Trophoblast cell (in vitro differentiated cells and primary cell): ENCODE measurements around the gene MPZL1.

Experiments used
- DNase-seq, 2 donors: peaks; one replicate each; pipeline ENCODE4 v3.0.0-alpha.2; 2016
- H2AFZ ChIP-seq: 2 replicates; pipeline ENCODE4 v1.6.1; 2013; ENCODE audit warnings: low read length, moderate library complexity, mild to moderate bottlenecking; ENCODE audit not compliant: insufficient read depth, poor library complexity
- H2AK5ac ChIP-seq: 2 replicates; pipeline ENCODE4 v1.6.1; 2013; ENCODE audit warnings: mild to moderate bottlenecking, low read length
- H2BK120ac ChIP-seq: 2 replicates; pipeline ENCODE4 v1.6.1; 2013; ENCODE audit warnings: low read length, mild to moderate bottlenecking, moderate library complexity; ENCODE audit not compliant: insufficient read depth, poor library complexity
- H2BK12ac ChIP-seq: 2 replicates; pipeline ENCODE4 v1.6.1; 2013; ENCODE audit warnings: mild to moderate bottlenecking, low read length, moderate library complexity
- H2BK5ac ChIP-seq: 2 replicates; pipeline ENCODE4 v1.6.1; 2013; ENCODE audit warnings: low read length, low read depth, moderate library complexity, mild to moderate bottlenecking; ENCODE audit not compliant: poor library complexity
- H3K14ac ChIP-seq: 2 replicates; pipeline ENCODE4 v1.6.1; 2013; ENCODE audit warnings: mild to moderate bottlenecking, low read length
- H3K18ac ChIP-seq: 2 replicates; pipeline ENCODE4 v1.6.1; 2013; ENCODE audit warnings: mild to moderate bottlenecking, low read length
- H3K23ac ChIP-seq: 2 replicates; pipeline ENCODE4 v1.6.1; 2013; ENCODE audit warnings: low read length
- H3K27ac ChIP-seq: 2 replicates; pipeline ENCODE4 v1.5.1; 2013; ENCODE audit warnings: low read depth, mild to moderate bottlenecking, inconsistent platforms, low read length, moderate library complexity
- H3K27me3 ChIP-seq: 2 replicates; pipeline ENCODE4 v1.6.1; 2013; ENCODE audit warnings: inconsistent platforms, mild to moderate bottlenecking, low read length, moderate library complexity; ENCODE audit not compliant: insufficient read depth
- H3K36me3 ChIP-seq, 2 experiments: 1 replicate in 1 of 2; 2 replicates in 1 of 2; pipeline ENCODE4 v1.6.1; 2013; ENCODE audit warnings: low read length in 2 of 2, mild to moderate bottlenecking in 2 of 2, moderate library complexity in 1 of 2; ENCODE audit not compliant: insufficient read depth in 2 of 2, control insufficient read depth in 1 of 2
- H3K4ac ChIP-seq: 2 replicates; pipeline ENCODE4 v1.6.1; 2013; ENCODE audit warnings: low read depth, mild to moderate bottlenecking, low read length, moderate library complexity
- H3K4me1 ChIP-seq, 2 experiments: 1 replicate in 1 of 2; 2 replicates in 1 of 2; pipeline ENCODE4 v1.6.1; 2013; ENCODE audit warnings: low read length in 2 of 2, mild to moderate bottlenecking in 2 of 2, moderate library complexity in 1 of 2; ENCODE audit not compliant: insufficient read depth in 2 of 2, control insufficient read depth in 1 of 2
- H3K4me2 ChIP-seq: 2 replicates; pipeline ENCODE4 v1.6.1; 2013; ENCODE audit warnings: inconsistent platforms, mild to moderate bottlenecking, low read length, moderate library complexity
- H3K4me3 ChIP-seq: 2 replicates; pipeline ENCODE4 v1.5.1; 2013; ENCODE audit warnings: mild to moderate bottlenecking, low read depth, low read length, inconsistent platforms
- H3K79me1 ChIP-seq: one replicate; pipeline ENCODE4 v1.6.1; 2013; ENCODE audit warnings: low read length
- H3K79me2 ChIP-seq: 2 replicates; pipeline ENCODE4 v1.6.1; 2013; ENCODE audit warnings: low read length, mild to moderate bottlenecking; ENCODE audit not compliant: control insufficient read depth, insufficient read depth, poor library complexity
- H3K9ac ChIP-seq: 2 replicates; pipeline ENCODE4 v1.6.1; 2013; ENCODE audit warnings: mild to moderate bottlenecking, low read length
- H3K9me3 ChIP-seq: 2 replicates; pipeline ENCODE4 v1.6.1; 2013; ENCODE audit warnings: low read depth, mild to moderate bottlenecking, control low read depth, inconsistent platforms, low read length; ENCODE audit not compliant: insufficient read depth
- H4K12ac ChIP-seq: 2 replicates; pipeline ENCODE4 v1.6.1; 2013; ENCODE audit warnings: low read depth, mild to moderate bottlenecking, low read length, moderate library complexity
- H4K8ac ChIP-seq: 2 replicates; pipeline ENCODE4 v1.6.1; 2013; ENCODE audit warnings: low read depth, mild to moderate bottlenecking, low read length, moderate library complexity
- H4K91ac ChIP-seq: one replicate; pipeline ENCODE4 v1.6.1; 2013; ENCODE audit warnings: low read depth, mild to moderate bottlenecking, low read length, moderate library complexity
- WGBS: extraction: QIAGEN DNeasy Blood & Tissue Kit; methylation state at CpG from one replicate; pipeline ENCODE4 v1.1.7; 2013; ENCODE audit warnings: missing lambda C conversion rate; ENCODE audit not compliant: insufficient read length, insufficient coverage; ENCODE audit errors: extremely low coverage; 5-methylcytosine and 5-hydroxymethylcytosine counted together

MPZL1 gene

DNA sequence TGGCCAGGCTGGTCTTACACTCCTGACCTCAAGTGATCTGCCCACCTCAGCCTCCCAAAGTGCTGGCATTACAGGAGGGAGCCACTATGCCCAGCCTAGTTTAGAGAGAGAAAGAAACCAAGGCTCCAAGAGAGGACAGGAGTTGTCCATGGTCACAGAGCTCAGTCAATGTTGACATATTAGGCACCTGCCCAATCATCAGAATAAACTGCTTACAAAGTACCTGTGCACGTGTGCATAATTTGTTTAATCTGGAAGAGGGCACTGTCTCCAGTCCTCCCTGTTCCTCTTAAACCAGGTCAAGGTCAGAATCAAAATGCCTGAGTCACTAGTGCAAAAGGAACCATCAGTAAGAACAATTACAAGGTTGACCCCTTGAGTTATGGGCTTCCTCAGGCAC, 20.3 kb upstream of the MPZL1 start:
- no peaks in the 10 kb centered on the region for H3K36me3 ChIP-seq
- no peak overlapping the region for H2BK120ac ChIP-seq
- no peaks in the 10 kb centered on the region for H3K27me3 ChIP-seq
- peaks cover 0 to 6% of the 10 kb centered on the region in 2 experiments for H3K4me1 ChIP-seq
- no peak overlapping the region for H3K9ac ChIP-seq
- H3K14ac ChIP-seq, result no peak overlapping the region
- H4K91ac ChIP-seq, result no peak overlapping the region
- H3K18ac ChIP-seq, result no peak overlapping the region
- no peak overlapping the region for H3K23ac ChIP-seq
- H2AK5ac ChIP-seq, result no peak overlapping the region
- peaks cover 2% of the 10 kb centered on the region for H3K79me1 ChIP-seq
- H3K27ac ChIP-seq, result no peak overlapping the region
- H4K12ac ChIP-seq, result no peak overlapping the region
- no peak overlapping the region for H2BK12ac ChIP-seq
- WGBS, result no CpG with 5 or more reads among the region's 1 CpG
- DNase-seq, result no peak
- H3K4me3 ChIP-seq, result no peak overlapping the region
- no peak overlapping the region for H3K4me2 ChIP-seq
- no peak overlapping the region for H2BK5ac ChIP-seq
- H3K9me3 ChIP-seq, result no peaks in the 10 kb centered on the region
- no peak overlapping the region for H4K8ac ChIP-seq
- H2AFZ ChIP-seq, result no peak overlapping the region
- H3K4ac ChIP-seq, result no peak overlapping the region
- H3K79me2 ChIP-seq, result no peaks in the 10 kb centered on the region

DNA sequence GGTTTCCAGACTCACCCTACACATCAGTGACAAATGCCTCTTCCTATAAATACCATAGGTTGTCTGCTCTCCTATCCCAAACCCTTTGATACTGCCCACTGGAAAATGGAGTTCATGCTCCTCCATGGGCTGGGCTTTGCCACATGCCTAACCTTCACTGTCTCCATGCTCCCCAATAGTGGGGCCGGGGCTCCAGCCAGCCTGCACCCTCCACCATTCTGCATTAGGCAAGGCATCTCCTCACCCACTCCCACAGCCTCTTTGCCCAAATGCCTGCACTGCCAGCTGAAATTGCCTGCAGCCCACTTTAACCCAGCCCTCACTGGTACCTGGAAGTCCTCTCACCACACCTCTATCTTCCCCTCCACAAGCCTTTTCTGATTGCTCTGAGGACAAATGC, 18.2 kb upstream of the MPZL1 start:
- Histone ChIP-seq H4K8ac (no peak overlapping the region), H3K18ac (no peak overlapping the region), H4K91ac (no peak overlapping the region), H3K4me1 (peaks cover 0 to 6% of the 10 kb centered on the region in 2 experiments), H3K27ac (no peak overlapping the region), H3K23ac (no peak overlapping the region), H3K4me3 (no peak overlapping the region), H2BK12ac (no peak overlapping the region), H3K14ac (no peak overlapping the region), H3K9ac (no peak overlapping the region), H2AK5ac (no peak overlapping the region), H3K4me2 (no peak overlapping the region), H3K36me3 (no peaks in the 10 kb centered on the region), H3K79me1 (no peaks in the 10 kb centered on the region), H4K12ac (no peak overlapping the region), H3K9me3 (no peaks in the 10 kb centered on the region), H2BK5ac (no peak overlapping the region), H3K27me3 (no peaks in the 10 kb centered on the region), H3K4ac (no peak overlapping the region), H3K79me2 (no peaks in the 10 kb centered on the region), H2AFZ (no peak overlapping the region), H2BK120ac (no peak overlapping the region)
- no CpG with 5 or more reads among the region's 1 CpG for WGBS
- DNase-seq, result no peak

DNA sequence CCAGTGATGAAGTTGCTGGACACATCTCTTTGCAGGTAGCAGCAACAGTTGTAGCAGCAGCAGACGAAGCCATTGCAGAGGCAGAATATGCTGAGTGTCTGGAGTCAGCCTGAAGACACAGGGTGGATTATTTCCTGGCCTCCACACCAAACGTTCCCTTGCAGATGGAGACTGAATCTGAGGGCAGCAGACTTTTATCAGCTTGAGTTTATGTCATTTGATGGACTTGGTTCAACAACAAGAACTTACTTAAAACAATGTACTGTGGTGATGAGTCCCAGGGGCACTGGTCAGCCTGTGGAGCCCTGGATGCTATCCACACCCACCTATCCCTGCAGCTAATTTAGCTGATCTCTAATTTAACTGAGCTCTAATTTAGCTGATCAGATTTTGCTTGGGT, 17.1 kb upstream of the MPZL1 start:
- Histone ChIP-seq H3K4me2 (no peak overlapping the region), H3K36me3 (no peaks in the 10 kb centered on the region), H3K14ac (no peak overlapping the region), H3K79me1 (no peaks in the 10 kb centered on the region), H3K4me3 (no peak overlapping the region), H4K91ac (no peak overlapping the region), H3K9me3 (no peaks in the 10 kb centered on the region), H3K27ac (no peak overlapping the region), H4K8ac (no peak overlapping the region), H3K27me3 (no peaks in the 10 kb centered on the region), H3K4me1 (peaks cover 0 to 6% of the 10 kb centered on the region in 2 experiments), H2AK5ac (no peak overlapping the region), H3K4ac (no peak overlapping the region), H2BK5ac (no peak overlapping the region), H3K18ac (no peak overlapping the region), H3K79me2 (no peaks in the 10 kb centered on the region), H2BK12ac (no peak overlapping the region), H3K9ac (no peak overlapping the region), H2AFZ (no peak overlapping the region), H2BK120ac (no peak overlapping the region), H4K12ac (no peak overlapping the region), H3K23ac (no peak overlapping the region)
- DNase-seq, result no peak
- no CpG with 5 or more reads among the region's 2 CpGs for WGBS

DNA sequence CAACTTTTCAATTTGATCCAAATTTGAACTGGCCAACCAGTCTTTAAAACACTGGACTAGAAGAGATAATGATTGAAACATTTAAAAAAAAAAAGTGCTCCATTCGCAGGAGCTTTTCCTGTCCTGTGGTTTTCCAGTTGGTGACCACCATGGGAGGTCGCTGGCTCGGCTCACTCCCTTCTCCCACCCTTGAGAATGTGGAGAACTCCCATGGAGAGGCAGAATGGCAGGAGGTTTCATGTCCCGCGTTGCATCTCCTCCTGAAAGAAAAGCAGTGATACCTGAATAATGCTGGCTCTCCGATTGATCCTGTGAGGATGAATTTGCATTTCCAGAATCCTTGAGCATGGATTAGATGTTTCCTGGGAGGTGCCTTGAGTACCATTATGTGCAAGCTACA, 16.5 kb upstream of the MPZL1 start:
- no peak overlapping the region for H4K91ac ChIP-seq
- no peak overlapping the region for H4K12ac ChIP-seq
- H3K27ac ChIP-seq, result no peak overlapping the region
- no peak overlapping the region for H2BK5ac ChIP-seq
- no peaks in the 10 kb centered on the region for H3K36me3 ChIP-seq
- H2AFZ ChIP-seq, result no peak overlapping the region
- H2BK12ac ChIP-seq, result no peak overlapping the region
- H3K23ac ChIP-seq, result no peak overlapping the region
- H3K9me3 ChIP-seq, result no peaks in the 10 kb centered on the region
- DNase-seq, result no peak
- no peak overlapping the region for H3K4me2 ChIP-seq
- H2AK5ac ChIP-seq, result no peak overlapping the region
- no peak overlapping the region for H4K8ac ChIP-seq
- no peak overlapping the region for H3K18ac ChIP-seq
- H3K27me3 ChIP-seq, result no peaks in the 10 kb centered on the region
- H3K4ac ChIP-seq, result no peak overlapping the region
- H3K9ac ChIP-seq, result no peak overlapping the region
- H3K14ac ChIP-seq, result no peak overlapping the region
- no peaks in the 10 kb centered on the region for H3K79me1 ChIP-seq
- peaks cover 0 to 6% of the 10 kb centered on the region in 2 experiments for H3K4me1 ChIP-seq
- H3K4me3 ChIP-seq, result no peak overlapping the region
- no CpG with 5 or more reads among the region's 6 CpGs for WGBS
- H2BK120ac ChIP-seq, result peak overlapping the region; percentile 31
- H3K79me2 ChIP-seq, result no peaks in the 10 kb centered on the region
